Spleen (tissue), 7 donors: Measurements from ENCODE around the gene ACSM6.

Experiments used
- CTCF ChIP-seq, 11 experiments: fragments of 200-600 bp in 7 of 11; fragments of 450-650 bp in 4 of 11; sonication (generic) in 4 of 11; IDR thresholded peaks in 8 of 11; conservative IDR thresholded peaks in 3 of 11; 1 replicate in 7 of 11; 2 replicates in 4 of 11; pipeline versions ENCODE4 v1.4.0 to v1.8.0; 2016 to 2021; ENCODE audit warnings: antibody characterized with exemption in 11 of 11, inconsistent platforms in 4 of 11, mild to moderate bottlenecking in 1 of 11
- POLR2A ChIP-seq, 3 donors: fragments of 450-650 bp; IDR thresholded peaks; one replicate each; pipeline ENCODE4 v1.5.1; 2017; ENCODE audit warnings: antibody characterized with exemption in 3 of 3, mild to moderate bottlenecking in 1 of 3
- POLR2AphosphoS5 ChIP-seq, 3 donors: sonication (generic); formaldehyde crosslinking; IDR thresholded peaks; one replicate each; pipeline ENCODE4 v1.5.1; 2017; ENCODE audit warnings: antibody characterized with exemption in 3 of 3
- donor health status: DM: no; HTN: no; CAD: no; lungs with moderate emphysema.
- donor health status: DM: no; HTN: no; CAD: no.
- donor health status: DM: no; HTN: no; CAD: no.

DNA sequence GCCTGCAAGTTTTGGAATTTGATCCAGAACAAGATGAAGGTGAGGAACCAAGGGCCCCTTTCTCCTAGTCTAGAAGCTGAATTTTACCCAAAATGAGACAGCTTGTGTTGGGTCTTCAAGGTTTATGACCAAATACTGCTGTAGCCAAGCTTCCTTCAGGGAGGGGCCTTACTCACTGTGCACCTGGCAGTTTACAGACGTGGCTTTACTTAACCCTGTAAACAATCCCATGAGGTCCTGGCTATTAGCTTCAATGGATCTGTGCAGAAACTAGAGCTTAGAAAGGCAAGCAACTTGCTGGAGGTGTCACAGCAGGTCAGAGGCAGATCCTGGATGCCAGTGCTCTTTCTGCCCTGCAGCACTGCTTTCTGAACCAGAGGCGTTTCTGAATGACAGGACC lies 50.1 kb downstream of the ACSM6 start:
- no peak for TF ChIP-seq POLR2AphosphoS5 (IDR thresholded peaks at IDR 0.05)
- no peak for TF ChIP-seq CTCF (IDR thresholded peaks at IDR 0.05 in 8 of 11, conservative IDR thresholded peaks at IDR 0.05 in 3 of 11)
- TF ChIP-seq POLR2A (IDR thresholded peaks at IDR 0.05), result no peak
